ENCODE measurements around the gene SLC12A7.
"Not testable (repeated sequence)": the region's sequence is repeated elsewhere in the genome, so short reads cannot be mapped to it uniquely, and the experiment has no call there.

Gene SLC12A7

DNA sequence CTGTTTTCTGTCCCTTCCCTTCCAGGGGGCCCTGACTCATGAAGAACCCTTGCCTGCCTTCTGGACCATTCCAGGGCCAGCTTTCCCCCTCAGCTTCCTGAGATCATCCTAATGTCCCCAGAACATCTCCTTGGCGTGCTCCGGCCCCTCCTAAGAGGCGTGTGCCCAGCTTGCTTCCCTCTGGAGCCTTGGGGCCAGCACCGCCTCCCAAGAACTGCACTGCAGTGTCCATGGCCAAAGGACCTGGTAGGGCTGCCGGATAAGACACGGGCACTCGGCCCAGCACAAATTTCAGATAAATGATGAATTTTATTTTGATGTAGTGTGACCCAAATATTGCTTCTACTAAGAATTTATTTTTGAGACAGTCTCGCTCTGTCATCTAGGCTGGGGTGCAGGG lies 20.7 kb upstream of the SLC12A7 start:
- no peak for DNase-seq (ENCODE audit: low read depth, low spot score)
- H3K9ac ChIP-seq (ENCODE audit: insufficient read length), result no peak overlapping the region
- H3K4me3 ChIP-seq, result no peak overlapping the region
- TF ChIP-seq FOXP2 (optimal IDR thresholded peaks at IDR 0.05; ENCODE audit: control extremely low read depth, extremely low read length, insufficient read depth), result no peak
- no peak for TF ChIP-seq EZH2 (IDR thresholded peaks at IDR 0.05)
- TF ChIP-seq POLR2AphosphoS5 (IDR thresholded peaks at IDR 0.05; ENCODE audit: borderline replicate concordance, low read depth, low read length), result no peak
- H3K36me3 ChIP-seq (ENCODE audit: insufficient read depth, low read length), result no peaks in the 10 kb centered on the region
- no peaks in the 10 kb centered on the region for H3K9me3 ChIP-seq (ENCODE audit: low read depth, low read length)
- H3K27ac ChIP-seq, result no peak overlapping the region

DNA sequence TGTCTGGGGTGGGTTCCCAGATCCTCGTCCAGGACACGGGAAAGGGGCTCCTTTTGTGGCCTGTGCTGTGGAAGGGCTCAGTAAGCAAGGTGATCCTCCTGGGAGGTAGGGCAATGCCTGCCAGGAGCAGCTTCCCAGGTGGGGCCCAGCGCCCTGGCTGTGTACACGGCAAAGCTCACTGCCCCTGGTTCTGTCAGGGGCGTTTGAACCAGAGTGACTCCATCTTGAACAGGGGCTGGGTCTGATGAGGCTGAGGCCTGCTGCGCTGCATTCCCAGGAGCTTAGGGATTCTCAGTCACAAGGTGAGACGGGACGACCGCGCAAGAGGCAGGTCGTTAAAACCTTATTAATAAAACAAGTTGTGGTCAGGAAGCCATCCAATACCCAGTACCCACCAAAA lies 19.9 kb upstream of the SLC12A7 start:
- no peak for TF ChIP-seq POLR2AphosphoS5 (IDR thresholded peaks at IDR 0.05; ENCODE audit: borderline replicate concordance, low read depth, low read length)
- TF ChIP-seq EZH2 (IDR thresholded peaks at IDR 0.05), result no peak
- TF ChIP-seq FOXP2 (optimal IDR thresholded peaks at IDR 0.05; ENCODE audit: control extremely low read depth, extremely low read length, insufficient read depth), result no peak
- Histone ChIP-seq H3K9me3 (ENCODE audit: low read depth, low read length) (no peaks in the 10 kb centered on the region), H3K9ac (ENCODE audit: insufficient read length) (no peak overlapping the region), H3K27ac (no peak overlapping the region), H3K4me3 (no peak overlapping the region), H3K36me3 (ENCODE audit: insufficient read depth, low read length) (no peaks in the 10 kb centered on the region)
- no peak for DNase-seq (ENCODE audit: low read depth, low spot score)

DNA sequence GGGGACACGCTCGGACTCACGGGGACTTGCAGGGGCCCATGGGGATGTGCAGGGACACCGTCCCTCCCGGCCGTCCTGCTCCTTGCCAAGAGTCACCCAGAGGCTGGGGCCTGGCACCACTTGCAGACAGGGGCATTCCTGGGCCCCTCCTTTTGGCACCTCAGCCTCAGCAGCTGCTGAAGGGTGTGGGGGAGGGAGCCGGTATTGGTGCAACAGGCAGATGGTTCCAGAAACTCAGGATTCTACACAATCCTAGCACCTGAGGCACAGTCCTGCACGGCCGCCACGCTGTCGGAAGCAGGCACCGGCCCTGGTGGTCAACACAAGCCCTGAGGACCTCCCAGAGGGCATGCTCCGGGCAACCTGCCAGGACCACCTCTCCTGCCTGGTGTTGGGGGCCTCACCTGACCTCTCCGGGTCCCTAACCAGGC lies 19.3 kb upstream of the SLC12A7 start:
- Histone ChIP-seq H3K9ac (ENCODE audit: insufficient read length) (no peak overlapping the region), H3K36me3 (ENCODE audit: insufficient read depth, low read length) (no peaks in the 10 kb centered on the region), H3K9me3 (ENCODE audit: low read depth, low read length) (no peaks in the 10 kb centered on the region), H3K27ac (no peak overlapping the region), H3K4me3 (no peak overlapping the region)
- TF ChIP-seq EZH2 (IDR thresholded peaks at IDR 0.05), result no peak
- no peak for DNase-seq (ENCODE audit: low read depth, low spot score)

DNA sequence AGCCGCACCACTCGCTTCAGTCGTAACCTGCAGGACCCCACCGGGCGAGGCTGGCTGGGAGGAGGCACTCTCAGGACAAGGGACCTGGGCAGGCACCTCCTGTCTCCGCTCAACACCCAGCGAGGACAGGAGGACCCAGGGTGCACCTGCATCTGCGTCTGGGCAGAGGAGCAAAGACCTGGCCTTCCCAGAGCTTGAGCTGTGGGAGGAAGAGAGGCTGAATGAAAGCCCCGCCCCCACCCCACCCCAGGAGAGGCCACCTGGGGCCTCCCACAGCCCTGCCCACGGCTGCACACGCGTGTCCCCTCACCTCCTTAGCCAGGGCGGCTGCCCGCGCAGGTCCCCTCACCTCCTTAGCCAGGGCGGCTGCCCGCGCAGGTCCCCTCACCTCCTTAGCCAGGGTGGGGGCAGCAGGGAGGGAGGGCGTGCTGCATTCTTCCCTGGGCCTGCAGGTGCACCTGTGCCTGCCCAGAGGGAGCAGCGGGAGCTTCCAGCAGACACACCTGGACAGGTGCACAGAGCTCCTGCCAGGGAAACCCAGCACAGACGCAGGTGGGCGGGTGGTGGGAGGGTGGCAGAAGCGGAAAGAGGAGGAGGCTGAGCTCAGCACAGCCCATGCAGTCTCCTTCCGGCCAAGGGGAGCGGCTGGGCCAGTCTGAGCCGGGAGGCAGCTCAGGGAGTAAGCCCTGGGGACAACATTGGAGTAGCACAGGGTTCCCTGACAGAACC lies 18.5 kb upstream of the SLC12A7 start:
- Histone ChIP-seq H3K9ac (ENCODE audit: insufficient read length) (no peak overlapping the region), H3K36me3 (ENCODE audit: insufficient read depth, low read length) (no peaks in the 10 kb centered on the region), H3K9me3 (ENCODE audit: low read depth, low read length) (no peaks in the 10 kb centered on the region), H3K4me3 (no peak overlapping the region), H3K27ac (no peak overlapping the region)
- no peak for DNase-seq (ENCODE audit: low read depth, low spot score)
- TF ChIP-seq EZH2 (IDR thresholded peaks at IDR 0.05) (no peak), FOXP2 (optimal IDR thresholded peaks at IDR 0.05; ENCODE audit: control extremely low read depth, extremely low read length, insufficient read depth) (no peak), POLR2AphosphoS5 (IDR thresholded peaks at IDR 0.05; ENCODE audit: borderline replicate concordance, low read depth, low read length) (no peak)

DNA sequence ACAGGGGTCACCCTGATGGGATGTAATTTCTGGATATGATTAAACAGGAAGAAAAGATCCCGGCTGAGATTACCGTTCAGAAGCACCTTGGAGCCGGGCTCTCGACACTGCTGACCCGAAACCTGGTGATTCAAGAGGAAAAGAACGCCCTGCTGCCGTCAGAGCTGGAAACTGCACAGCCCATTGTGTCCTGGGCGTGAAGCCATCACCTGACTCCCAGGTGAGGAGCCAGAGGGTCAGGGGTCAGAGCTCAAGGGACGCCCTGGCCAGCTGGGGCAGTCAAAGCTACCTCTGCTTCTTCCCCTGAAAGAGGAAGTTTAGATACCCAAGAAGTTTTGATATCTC lies 17.8 kb upstream of the SLC12A7 start:
- no peak overlapping the region for H3K27ac ChIP-seq
- H3K4me3 ChIP-seq, result no peak overlapping the region
- H3K9ac ChIP-seq (ENCODE audit: insufficient read length), result no peak overlapping the region
- H3K36me3 ChIP-seq (ENCODE audit: insufficient read depth, low read length), result no peaks in the 10 kb centered on the region
- H3K9me3 ChIP-seq (ENCODE audit: low read depth, low read length), result no peaks in the 10 kb centered on the region
- DNase-seq (ENCODE audit: low read depth, low spot score), result no peak
- TF ChIP-seq POLR2AphosphoS5 (IDR thresholded peaks at IDR 0.05; ENCODE audit: borderline replicate concordance, low read depth, low read length), result no peak
- TF ChIP-seq EZH2 (IDR thresholded peaks at IDR 0.05), result no peak
- no peak for TF ChIP-seq FOXP2 (optimal IDR thresholded peaks at IDR 0.05; ENCODE audit: control extremely low read depth, extremely low read length, insufficient read depth)

DNA sequence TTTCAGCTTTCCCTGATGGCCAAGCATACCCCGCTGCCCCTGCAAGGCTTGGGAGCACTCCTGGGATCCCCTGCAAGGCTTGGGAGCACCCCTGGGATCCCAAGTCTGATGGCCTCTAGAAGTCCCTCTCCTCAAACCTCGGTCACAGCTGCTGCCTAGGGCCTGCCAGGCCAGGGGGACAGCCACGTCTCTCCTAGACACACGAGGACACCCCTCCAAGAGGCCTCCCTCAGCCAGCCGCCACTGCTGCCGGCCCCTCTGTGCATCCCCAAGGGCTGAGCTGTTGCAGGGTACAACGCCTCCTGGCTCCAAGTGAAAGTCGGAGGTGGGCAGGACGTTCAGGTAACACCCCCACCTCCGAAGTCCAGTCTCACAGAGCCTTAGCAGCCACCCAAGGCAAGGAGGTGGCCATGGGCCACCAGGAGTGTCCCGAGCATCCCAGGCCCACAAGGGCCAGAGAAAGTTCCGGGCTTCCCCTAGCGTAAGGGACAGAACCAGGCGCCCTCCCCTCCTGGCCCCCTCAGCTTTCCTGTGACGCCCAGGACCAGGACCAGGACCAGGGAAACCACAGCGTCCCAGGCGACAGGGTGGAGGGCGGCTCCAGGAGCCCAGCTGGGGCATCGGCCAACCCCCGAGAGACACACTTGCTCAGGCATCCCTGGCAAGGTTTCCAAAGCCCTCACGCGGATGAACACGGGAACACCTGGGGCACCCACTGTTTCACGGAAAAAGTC lies 17.3 kb upstream of the SLC12A7 start:
- H3K9ac ChIP-seq (ENCODE audit: insufficient read length), result no peak overlapping the region
- H3K9me3 ChIP-seq (ENCODE audit: low read depth, low read length), result no peaks in the 10 kb centered on the region
- no peak overlapping the region for H3K4me3 ChIP-seq
- no peak for DNase-seq (ENCODE audit: low read depth, low spot score)
- no peak for TF ChIP-seq POLR2AphosphoS5 (IDR thresholded peaks at IDR 0.05; ENCODE audit: borderline replicate concordance, low read depth, low read length)
- TF ChIP-seq FOXP2 (optimal IDR thresholded peaks at IDR 0.05; ENCODE audit: control extremely low read depth, extremely low read length, insufficient read depth), result no peak
- no peak for TF ChIP-seq EZH2 (IDR thresholded peaks at IDR 0.05)
- H3K36me3 ChIP-seq (ENCODE audit: insufficient read depth, low read length), result no peaks in the 10 kb centered on the region
- no peak overlapping the region for H3K27ac ChIP-seq

DNA sequence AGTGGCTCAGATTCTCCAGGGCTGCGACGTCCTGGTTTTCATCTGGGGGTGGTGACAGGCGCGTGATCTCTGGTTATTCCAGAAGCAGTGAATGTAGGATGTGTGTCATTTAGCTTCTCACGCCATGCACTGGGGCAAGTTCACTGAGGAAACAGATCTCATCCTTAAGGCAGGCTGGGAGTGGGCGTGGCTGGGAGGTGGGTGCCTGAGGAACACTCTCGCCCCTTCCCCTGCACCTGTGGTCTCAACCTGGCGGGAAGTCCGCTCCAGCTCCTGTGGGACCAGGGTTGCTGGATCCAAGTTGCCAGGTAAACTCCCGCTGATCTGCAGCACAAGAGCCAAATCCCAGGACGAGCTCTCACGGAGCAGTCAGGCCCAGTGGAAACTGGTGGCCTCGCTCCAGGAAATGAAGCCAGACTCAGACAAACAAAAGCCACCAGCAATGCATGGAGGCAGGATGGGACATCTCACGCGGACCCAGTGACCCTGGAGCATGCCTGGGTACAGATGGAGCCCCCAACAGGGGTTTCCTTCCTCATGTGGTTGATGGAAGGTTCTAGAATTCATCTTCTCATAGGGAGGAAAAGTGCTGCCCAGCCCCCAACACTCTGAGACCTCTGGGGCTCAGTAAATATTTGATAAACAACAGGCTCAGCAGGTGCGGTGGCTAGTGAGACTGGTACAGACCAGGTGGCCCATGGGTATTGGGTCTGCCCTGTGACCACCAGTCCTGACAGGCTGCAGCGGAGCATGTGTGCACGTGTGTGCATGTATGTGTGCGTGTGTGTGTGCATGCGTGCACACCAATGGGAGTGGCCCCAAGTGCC lies 16.3 kb upstream of the SLC12A7 start:
- Histone ChIP-seq H3K9me3 (ENCODE audit: low read depth, low read length) (no peaks in the 10 kb centered on the region), H3K9ac (ENCODE audit: insufficient read length) (no peak overlapping the region), H3K27ac (no peak overlapping the region), H3K4me3 (no peak overlapping the region), H3K36me3 (ENCODE audit: insufficient read depth, low read length) (no peaks in the 10 kb centered on the region)
- DNase-seq (ENCODE audit: low read depth, low spot score), result no peak
- TF ChIP-seq EZH2 (IDR thresholded peaks at IDR 0.05), result no peak
- TF ChIP-seq POLR2AphosphoS5 (IDR thresholded peaks at IDR 0.05; ENCODE audit: borderline replicate concordance, low read depth, low read length), result no peak
- no peak for TF ChIP-seq FOXP2 (optimal IDR thresholded peaks at IDR 0.05; ENCODE audit: control extremely low read depth, extremely low read length, insufficient read depth)

DNA sequence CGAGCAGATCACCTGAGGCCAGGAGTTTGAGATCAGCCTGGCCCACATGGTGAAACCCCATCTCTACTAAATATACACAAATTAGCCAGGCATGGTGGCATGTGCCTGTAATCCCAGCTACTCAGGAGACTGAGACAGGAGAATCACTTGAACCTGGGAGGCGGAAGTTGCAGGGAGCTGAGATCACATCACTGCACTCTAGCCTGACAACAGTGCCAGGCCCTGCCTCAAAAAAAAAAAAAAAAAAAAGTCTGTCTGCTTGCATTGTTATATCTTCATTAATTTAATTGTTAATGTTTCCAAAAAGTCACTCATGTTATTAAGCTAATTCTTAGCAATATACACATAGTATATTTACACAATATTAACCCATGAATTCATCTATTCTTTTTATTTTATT lies 13.8 kb upstream of the SLC12A7 start:
- not testable (repeated sequence) for DNase-seq (ENCODE audit: low read depth, low spot score); H3K27ac ChIP-seq; H3K9me3 ChIP-seq (ENCODE audit: low read depth, low read length); H3K4me3 ChIP-seq; H3K36me3 ChIP-seq (ENCODE audit: insufficient read depth, low read length); H3K9ac ChIP-seq (ENCODE audit: insufficient read length)

All from SK-N-MC (cell line).